ENCODE results near the gene EML4. TPM values are rescaled to one million over a fixed set of nuclear protein-coding genes. Genes with fewer than 3 reads are reported as not detected.

EML4 gene
- total and polyA plus RNA-seq, 2 of the 13 experiments (the other 11 are each of a cell fraction or from before 2014, with no cell fraction given) = 243 to 476 TPM

GRCh38 chr2:42327125-42327524, 158.0 kb downstream of the EML4 start (continued):
- TF ChIP-seq, protein P1, sequence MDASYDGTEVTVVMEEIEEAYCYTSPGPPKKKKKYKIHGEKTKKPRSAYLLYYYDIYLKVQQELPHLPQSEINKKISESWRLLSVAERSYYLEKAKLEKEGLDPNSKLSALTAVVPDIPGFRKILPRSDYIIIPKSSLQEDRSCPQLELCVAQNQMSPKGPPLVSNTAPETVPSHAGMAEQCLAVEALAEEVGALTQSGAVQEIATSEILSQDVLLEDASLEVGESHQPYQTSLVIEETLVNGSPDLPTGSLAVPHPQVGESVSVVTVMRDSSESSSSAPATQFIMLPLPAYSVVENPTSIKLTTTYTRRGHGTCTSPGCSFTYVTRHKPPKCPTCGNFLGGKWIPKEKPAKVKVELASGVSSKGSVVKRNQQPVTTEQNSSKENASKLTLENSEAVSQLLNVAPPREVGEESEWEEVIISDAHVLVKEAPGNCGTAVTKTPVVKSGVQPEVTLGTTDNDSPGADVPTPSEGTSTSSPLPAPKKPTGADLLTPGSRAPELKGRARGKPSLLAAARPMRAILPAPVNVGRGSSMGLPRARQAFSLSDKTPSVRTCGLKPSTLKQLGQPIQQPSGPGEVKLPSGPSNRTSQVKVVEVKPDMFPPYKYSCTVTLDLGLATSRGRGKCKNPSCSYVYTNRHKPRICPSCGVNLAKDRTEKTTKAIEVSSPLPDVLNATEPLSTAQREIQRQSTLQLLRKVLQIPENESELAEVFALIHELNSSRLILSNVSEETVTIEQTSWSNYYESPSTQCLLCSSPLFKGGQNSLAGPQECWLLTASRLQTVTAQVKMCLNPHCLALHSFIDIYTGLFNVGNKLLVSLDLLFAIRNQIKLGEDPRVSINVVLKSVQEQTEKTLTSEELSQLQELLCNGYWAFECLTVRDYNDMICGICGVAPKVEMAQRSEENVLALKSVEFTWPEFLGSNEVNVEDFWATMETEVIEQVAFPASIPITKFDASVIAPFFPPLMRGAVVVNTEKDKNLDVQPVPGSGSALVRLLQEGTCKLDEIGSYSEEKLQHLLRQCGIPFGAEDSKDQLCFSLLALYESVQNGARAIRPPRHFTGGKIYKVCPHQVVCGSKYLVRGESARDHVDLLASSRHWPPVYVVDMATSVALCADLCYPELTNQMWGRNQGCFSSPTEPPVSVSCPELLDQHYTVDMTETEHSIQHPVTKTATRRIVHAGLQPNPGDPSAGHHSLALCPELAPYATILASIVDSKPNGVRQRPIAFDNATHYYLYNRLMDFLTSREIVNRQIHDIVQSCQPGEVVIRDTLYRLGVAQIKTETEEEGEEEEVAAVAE (CRISPR knock-in tag; IDR thresholded peaks at IDR 0.05; ENCODE audit: borderline replicate concordance) = 0 out of 2 replicates have a peak, but pooled peaks have one; percentile 28
- TF ChIP-seq TBL1XR1 (IDR thresholded peaks at IDR 0.05; ENCODE audit: borderline replicate concordance, low read length, partially characterized antibody) (no peak), NFIC (IDR thresholded peaks at IDR 0.05; ENCODE audit: low read length) (peak; percentile 16; the same call in 1 of the 2 replicates), ZNF788 (CRISPR knock-in tag; IDR thresholded peaks at IDR 0.05; ENCODE audit: borderline replicate concordance) (no peak), ZNF3 (CRISPR knock-in tag; IDR thresholded peaks at IDR 0.05) (no peak), ZNF558 (CRISPR knock-in tag; IDR thresholded peaks at IDR 0.05; ENCODE audit: borderline replicate concordance) (no peak), EED (CRISPR knock-in tag; IDR thresholded peaks at IDR 0.05) (no peak), HDAC1 (CRISPR knock-in tag; IDR thresholded peaks at IDR 0.05) (no peak), ZC3H13 (CRISPR knock-in tag; IDR thresholded peaks at IDR 0.05) (no peak), ZNF572 (CRISPR knock-in tag; IDR thresholded peaks at IDR 0.05) (no peak), SPEN (CRISPR knock-in tag; IDR thresholded peaks at IDR 0.05; ENCODE audit: low read depth) (no peak), SRSF4 (IDR thresholded peaks at IDR 0.05; ENCODE audit: low read depth, low read length, poor library complexity, severe bottlenecking) (no peak), TEF (CRISPR knock-in tag; IDR thresholded peaks at IDR 0.05) (no peak), EEA1 (CRISPR knock-in tag; IDR thresholded peaks at IDR 0.05; ENCODE audit: borderline replicate concordance) (no peak), ZNF260 (CRISPR knock-in tag; IDR thresholded peaks at IDR 0.05; ENCODE audit: borderline replicate concordance, low read depth) (no peak), FOXJ3 (CRISPR knock-in tag; IDR thresholded peaks at IDR 0.05; ENCODE audit: borderline replicate concordance) (no peak; the same call in 1 of the 2 replicates), SP1 (IDR thresholded peaks at IDR 0.05) (no peak), SP1 (CRISPR knock-in tag; IDR thresholded peaks at IDR 0.05) (no peak), ZNF605 (CRISPR knock-in tag; IDR thresholded peaks at IDR 0.05) (no peak)
- TF ChIP-seq, protein P2, sequence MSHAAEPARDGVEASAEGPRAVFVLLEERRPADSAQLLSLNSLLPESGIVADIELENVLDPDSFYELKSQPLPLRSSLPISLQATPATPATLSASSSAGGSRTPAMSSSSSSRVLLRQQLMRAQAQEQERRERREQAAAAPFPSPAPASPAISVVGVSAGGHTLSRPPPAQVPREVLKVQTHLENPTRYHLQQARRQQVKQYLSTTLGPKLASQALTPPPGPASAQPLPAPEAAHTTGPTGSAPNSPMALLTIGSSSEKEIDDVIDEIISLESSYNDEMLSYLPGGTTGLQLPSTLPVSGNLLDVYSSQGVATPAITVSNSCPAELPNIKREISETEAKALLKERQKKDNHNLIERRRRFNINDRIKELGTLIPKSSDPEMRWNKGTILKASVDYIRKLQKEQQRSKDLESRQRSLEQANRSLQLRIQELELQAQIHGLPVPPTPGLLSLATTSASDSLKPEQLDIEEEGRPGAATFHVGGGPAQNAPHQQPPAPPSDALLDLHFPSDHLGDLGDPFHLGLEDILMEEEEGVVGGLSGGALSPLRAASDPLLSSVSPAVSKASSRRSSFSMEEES (CRISPR knock-in tag; IDR thresholded peaks at IDR 0.05) = peak; percentile 47; the same call in 1 of the 2 replicates
- TF ChIP-seq, protein P3, sequence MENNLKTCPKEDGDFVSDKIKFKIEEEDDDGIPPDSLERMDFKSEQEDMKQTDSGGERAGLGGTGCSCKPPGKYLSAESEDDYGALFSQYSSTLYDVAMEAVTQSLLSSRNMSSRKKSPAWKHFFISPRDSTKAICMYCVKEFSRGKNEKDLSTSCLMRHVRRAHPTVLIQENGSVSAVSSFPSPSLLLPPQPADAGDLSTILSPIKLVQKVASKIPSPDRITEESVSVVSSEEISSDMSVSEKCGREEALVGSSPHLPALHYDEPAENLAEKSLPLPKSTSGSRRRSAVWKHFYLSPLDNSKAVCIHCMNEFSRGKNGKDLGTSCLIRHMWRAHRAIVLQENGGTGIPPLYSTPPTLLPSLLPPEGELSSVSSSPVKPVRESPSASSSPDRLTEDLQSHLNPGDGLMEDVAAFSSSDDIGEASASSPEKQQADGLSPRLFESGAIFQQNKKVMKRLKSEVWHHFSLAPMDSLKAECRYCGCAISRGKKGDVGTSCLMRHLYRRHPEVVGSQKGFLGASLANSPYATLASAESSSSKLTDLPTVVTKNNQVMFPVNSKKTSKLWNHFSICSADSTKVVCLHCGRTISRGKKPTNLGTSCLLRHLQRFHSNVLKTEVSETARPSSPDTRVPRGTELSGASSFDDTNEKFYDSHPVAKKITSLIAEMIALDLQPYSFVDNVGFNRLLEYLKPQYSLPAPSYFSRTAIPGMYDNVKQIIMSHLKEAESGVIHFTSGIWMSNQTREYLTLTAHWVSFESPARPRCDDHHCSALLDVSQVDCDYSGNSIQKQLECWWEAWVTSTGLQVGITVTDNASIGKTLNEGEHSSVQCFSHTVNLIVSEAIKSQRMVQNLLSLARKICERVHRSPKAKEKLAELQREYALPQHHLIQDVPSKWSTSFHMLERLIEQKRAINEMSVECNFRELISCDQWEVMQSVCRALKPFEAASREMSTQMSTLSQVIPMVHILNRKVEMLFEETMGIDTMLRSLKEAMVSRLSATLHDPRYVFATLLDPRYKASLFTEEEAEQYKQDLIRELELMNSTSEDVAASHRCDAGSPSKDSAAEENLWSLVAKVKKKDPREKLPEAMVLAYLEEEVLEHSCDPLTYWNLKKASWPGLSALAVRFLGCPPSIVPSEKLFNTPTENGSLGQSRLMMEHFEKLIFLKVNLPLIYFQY (CRISPR knock-in tag; IDR thresholded peaks at IDR 0.05; ENCODE audit: borderline replicate concordance) = no peak

Measured in HepG2 (cell line).